PC-9 (cell line): ENCODE measurements around the gene PDE4B. TPM values are rescaled to one million over a fixed set of nuclear protein-coding genes. Genes with fewer than 3 reads are reported as not detected.

Source experiments
- BruUV-seq: library from RNA; stranded (reverse); fragments of 400-500 nt; replicated peaks from 2 replicates; lab custom pipeline; 2021; lab: Mats Ljungman, UMichigan
- CTCF ChIA-PET: fragments of 300-600 bp; sonication (Branson Sonifier 250); formaldehyde crosslinking; loops from one replicate; lab custom pipeline; 2022; ENCODE audit warnings: antibody characterized with exemption; lab: Charles Lee
- POLR2A ChIA-PET: fragments of 300-600 bp; sonication (Branson Sonifier 250); formaldehyde crosslinking; loops from one replicate; lab custom pipeline; 2022; ENCODE audit warnings: antibody characterized with exemption; ENCODE audit not compliant: unreplicated experiment; lab: Charles Lee
- DNase-seq, 2 experiments: peaks; one replicate each; pipeline versions ENCODE4 v3.0.0 to v3.0.0-alpha.2; 2015 to 2022; ENCODE audit warnings: mixed read lengths in 1 of 2
- H2AFZ ChIP-seq: fragments of 200-600 bp; sonication (generic); 2 replicates; pipeline ENCODE4 v1.8.1; 2017; ENCODE audit warnings: antibody characterized with exemption
- H3F3A ChIP-seq: fragments of 200-600 bp; sonication (generic); 2 replicates; pipeline ENCODE4 v1.8.1; 2017; ENCODE audit warnings: antibody characterized with exemption, mild to moderate bottlenecking, low read depth; ENCODE audit not compliant: insufficient read depth
- H3K27ac ChIP-seq: fragments of 200-600 bp; sonication (generic); 2 replicates; pipeline ENCODE4 v1.6.1; 2016; ENCODE audit warnings: mixed run types
- H3K27me3 ChIP-seq: fragments of 200-600 bp; sonication (generic); 2 replicates; pipeline ENCODE4 v1.6.1; 2016; ENCODE audit warnings: low read depth, mixed run types; ENCODE audit not compliant: insufficient read depth
- H3K36me3 ChIP-seq: fragments of 200-600 bp; sonication (generic); 2 replicates; pipeline ENCODE4 v1.6.1; 2016; ENCODE audit warnings: low read depth, mixed run types
- H3K4me1 ChIP-seq: fragments of 200-600 bp; sonication (generic); replicated peaks from 2 replicates; pipeline ENCODE4 v1.6.1; 2016; ENCODE audit warnings: mixed run types; ENCODE audit not compliant: insufficient read depth
- H3K4me2 ChIP-seq: fragments of 200-600 bp; sonication (generic); 2 replicates; pipeline ENCODE4 v1.6.1; 2017; ENCODE audit warnings: mixed run types
- H3K4me3 ChIP-seq: fragments of 200-600 bp; sonication (generic); 2 replicates; pipeline ENCODE4 v1.6.1; 2016; ENCODE audit warnings: mixed run types
- H3K79me2 ChIP-seq: fragments of 200-600 bp; sonication (generic); 2 replicates; pipeline ENCODE4 v1.6.1; 2017; ENCODE audit warnings: low read depth, mixed run types
- H3K9me2 ChIP-seq: fragments of 200-600 bp; sonication (generic); 2 replicates; pipeline ENCODE4 v1.8.1; 2017; ENCODE audit warnings: mild to moderate bottlenecking; ENCODE audit not compliant: insufficient read depth
- H3K9me3 ChIP-seq: fragments of 200-600 bp; sonication (generic); 2 replicates; pipeline ENCODE4 v1.8.1; 2016; ENCODE audit warnings: low read depth; ENCODE audit not compliant: insufficient read depth
- H4K20me1 ChIP-seq: fragments of 200-600 bp; sonication (generic); 2 replicates; pipeline ENCODE4 v1.8.1; 2017; ENCODE audit not compliant: insufficient read depth
- CTCF ChIP-seq: fragments of 200-600 bp; sonication (generic); conservative IDR thresholded peaks from 2 replicates; pipeline ENCODE4 v1.6.1; 2017; ENCODE audit warnings: mixed run types, antibody characterized with exemption, mild to moderate bottlenecking, moderate library complexity
- EZH2 ChIP-seq: fragments of 200-600 bp; sonication (generic); IDR thresholded peaks from 2 replicates; pipeline ENCODE4 v1.8.0; 2017; ENCODE audit warnings: antibody characterized with exemption, low read depth
- intact Hi-C: fragments of 100-400 bp; cut with micrococcal nuclease; formaldehyde crosslinking; loops from one replicate; pipeline ENCODE4 v1.10.0; 2022; ENCODE audit not compliant: unreplicated experiment
- total RNA-seq: library from RNA; stranded (reverse); gene quantifications from 2 replicates; pipeline ENCODE4 v1.2.3, GENCODE V29; 2021

Gene PDE4B
- total RNA-seq, 1 experiment from 2014 or later, result 1.3 TPM

GRCh38 chr1:66276218-66276617 lies 483.5 kb downstream of the PDE4B start:
- Histone ChIP-seq H4K20me1 (no peaks in the 10 kb centered on the region), H3K4me2 (no peak overlapping the region), H3K9me2 (no peaks in the 10 kb centered on the region), H3K9me3 (no peaks in the 10 kb centered on the region), H3K79me2 (no peaks in the 10 kb centered on the region), H3K27ac (no peak overlapping the region), H2AFZ (no peak overlapping the region), H3K4me3 (no peak overlapping the region), H3K27me3 (no peaks in the 10 kb centered on the region), H3K36me3 (no peaks in the 10 kb centered on the region), H3F3A (no peaks in the 10 kb centered on the region), H3K4me1 (no peaks in the 10 kb centered on the region)
- BruUV-seq, result no TSS peak
- no peak for TF ChIP-seq EZH2
- no peak for DNase-seq
- ChIA-PET CTCF (no interaction called here), POLR2A (no interaction called here)
- intact Hi-C loops, result no loop called here

GRCh38 chr1:66278260-66279021 lies 485.7 kb downstream of the PDE4B start:
- no peak overlapping the region for H3K27ac ChIP-seq
- H3K4me2 ChIP-seq, result no peak overlapping the region

GRCh38 chr1:66281808-66282207 lies 489.1 kb downstream of the PDE4B start:
- no peak for DNase-seq
- Histone ChIP-seq H3K79me2 (no peaks in the 10 kb centered on the region), H3K27me3 (no peaks in the 10 kb centered on the region), H3K27ac (no peak overlapping the region), H4K20me1 (no peaks in the 10 kb centered on the region), H3K4me1 (no peaks in the 10 kb centered on the region), H3K9me2 (no peaks in the 10 kb centered on the region), H3K36me3 (no peaks in the 10 kb centered on the region), H3K9me3 (no peaks in the 10 kb centered on the region), H3K4me2 (no peak overlapping the region), H3K4me3 (no peak overlapping the region), H2AFZ (no peak overlapping the region), H3F3A (no peaks in the 10 kb centered on the region)
- intact Hi-C loops, result no loop called here
- ChIA-PET CTCF (no interaction called here), POLR2A (no interaction called here)
- no peak for TF ChIP-seq CTCF
- TF ChIP-seq EZH2, result no peak
- BruUV-seq, result no TSS peak

More at GRCh38 chr1:66278260-66279021, 485.7 kb downstream of the PDE4B start:
- Histone ChIP-seq H3K4me3 (no peak overlapping the region), H3K9me2 (no peaks in the 10 kb centered on the region), H2AFZ (no peak overlapping the region), H3K79me2 (no peaks in the 10 kb centered on the region), H3K4me1 (no peaks in the 10 kb centered on the region), H3K36me3 (no peaks in the 10 kb centered on the region), H3F3A (no peaks in the 10 kb centered on the region), H3K9me3 (no peaks in the 10 kb centered on the region), H3K27me3 (no peaks in the 10 kb centered on the region), H4K20me1 (no peaks in the 10 kb centered on the region)
- intact Hi-C loops, result no loop called here
- TF ChIP-seq CTCF (no peak), EZH2 (no peak)
- POLR2A ChIA-PET, result no interaction called here
- no peak for DNase-seq
- CTCF ChIA-PET, result no interaction called here
- no TSS peak for BruUV-seq
